ENCODE results near the gene TMEM184A.

Gene TMEM184A

GRCh38 chr7:1567896-1568510 lies 12.0 kb upstream of the TMEM184A start:
- no peak for TF ChIP-seq CTCF (IDR thresholded peaks at IDR 0.05; ENCODE audit: low read depth, low read length)
- TF ChIP-seq EZH2phosphoT487 (IDR thresholded peaks at IDR 0.05; ENCODE audit: low read depth), result no peak
- no peak overlapping the region for H3K4me3 ChIP-seq (ENCODE audit: low read length)
- H3K4me2 ChIP-seq (ENCODE audit: low read length), result no peak overlapping the region
- H3K27me3 ChIP-seq (ENCODE audit: low read depth, low read length), result no peaks in the 10 kb centered on the region
- no peak overlapping the region for H3K9ac ChIP-seq (ENCODE audit: low read length)
- no peak overlapping the region for H3K27ac ChIP-seq (ENCODE audit: low read length)
- H3K9me3 ChIP-seq (ENCODE audit: insufficient read depth, low read length), result no peaks in the 10 kb centered on the region
- H4K20me1 ChIP-seq (ENCODE audit: insufficient read depth, low read length), result no peaks in the 10 kb centered on the region
- H3K36me3 ChIP-seq (replicated peaks; ENCODE audit: low read depth, low read length), result peaks cover 4% of the 10 kb centered on the region
- peaks cover 6% of the 10 kb centered on the region; the same call in 1 of the 2 replicates for H3K4me1 ChIP-seq (ENCODE audit: low read length)
- peaks cover 24% of the 10 kb centered on the region for H3K79me2 ChIP-seq (ENCODE audit: low read length)
- no peak overlapping the region for H2AFZ ChIP-seq (ENCODE audit: low read depth, low read length)

GRCh38 chr7:1567049-1567771 lies 11.2 kb upstream of the TMEM184A start:
- H4K20me1 ChIP-seq (ENCODE audit: insufficient read depth, low read length), result no peaks in the 10 kb centered on the region
- no peak overlapping the region for H3K9ac ChIP-seq (ENCODE audit: low read length)
- peaks cover 6% of the 10 kb centered on the region; the same call in 1 of the 2 replicates for H3K4me1 ChIP-seq (ENCODE audit: low read length)
- no peak overlapping the region for H3K4me3 ChIP-seq (ENCODE audit: low read length)
- H2AFZ ChIP-seq (ENCODE audit: low read depth, low read length), result no peak overlapping the region
- H3K4me2 ChIP-seq (ENCODE audit: low read length), result no peak overlapping the region
- no peak for TF ChIP-seq CTCF (IDR thresholded peaks at IDR 0.05; ENCODE audit: low read depth, low read length)
- no peak for TF ChIP-seq EZH2phosphoT487 (IDR thresholded peaks at IDR 0.05; ENCODE audit: low read depth)
- H3K79me2 ChIP-seq (ENCODE audit: low read length), result peaks cover 24% of the 10 kb centered on the region
- peaks cover 4% of the 10 kb centered on the region for H3K36me3 ChIP-seq (replicated peaks; ENCODE audit: low read depth, low read length)
- no peaks in the 10 kb centered on the region for H3K27me3 ChIP-seq (ENCODE audit: low read depth, low read length)
- no peaks in the 10 kb centered on the region for H3K9me3 ChIP-seq (ENCODE audit: insufficient read depth, low read length)
- H3K27ac ChIP-seq (ENCODE audit: low read length), result no peak overlapping the region

GRCh38 chr7:1566687-1567048 lies 10.7 kb upstream of the TMEM184A start:
- Histone ChIP-seq H3K27ac (ENCODE audit: low read length) (no peak overlapping the region), H2AFZ (ENCODE audit: low read depth, low read length) (no peak overlapping the region), H3K4me3 (ENCODE audit: low read length) (no peak overlapping the region), H3K36me3 (replicated peaks; ENCODE audit: low read depth, low read length) (peaks cover 4% of the 10 kb centered on the region), H3K4me2 (ENCODE audit: low read length) (no peak overlapping the region), H3K4me1 (ENCODE audit: low read length) (peaks cover 6% of the 10 kb centered on the region; the same call in 1 of the 2 replicates), H3K27me3 (ENCODE audit: low read depth, low read length) (no peaks in the 10 kb centered on the region), H4K20me1 (ENCODE audit: insufficient read depth, low read length) (no peaks in the 10 kb centered on the region), H3K9ac (ENCODE audit: low read length) (no peak overlapping the region), H3K79me2 (ENCODE audit: low read length) (peaks cover 24% of the 10 kb centered on the region), H3K9me3 (ENCODE audit: insufficient read depth, low read length) (no peaks in the 10 kb centered on the region)
- TF ChIP-seq EZH2phosphoT487 (IDR thresholded peaks at IDR 0.05; ENCODE audit: low read depth) (no peak), CTCF (IDR thresholded peaks at IDR 0.05; ENCODE audit: low read depth, low read length) (no peak)

GRCh38 chr7:1564603-1565022 lies 8.6 kb upstream of the TMEM184A start:
- peaks cover 4% of the 10 kb centered on the region for H3K36me3 ChIP-seq (replicated peaks; ENCODE audit: low read depth, low read length)
- H2AFZ ChIP-seq (ENCODE audit: low read depth, low read length), result no peak overlapping the region
- H3K9me3 ChIP-seq (ENCODE audit: insufficient read depth, low read length), result no peaks in the 10 kb centered on the region
- H3K79me2 ChIP-seq (ENCODE audit: low read length), result peaks cover 15% of the 10 kb centered on the region
- H3K4me3 ChIP-seq (ENCODE audit: low read length), result no peak overlapping the region
- no peak overlapping the region for H3K9ac ChIP-seq (ENCODE audit: low read length)
- 0 out of 2 replicates have a peak, but pooled peaks cover 2% of the 10 kb centered on the region for H3K4me1 ChIP-seq (ENCODE audit: low read length)
- H4K20me1 ChIP-seq (ENCODE audit: insufficient read depth, low read length), result no peaks in the 10 kb centered on the region
- H3K27ac ChIP-seq (ENCODE audit: low read length), result no peak overlapping the region
- no peak for TF ChIP-seq EZH2phosphoT487 (IDR thresholded peaks at IDR 0.05; ENCODE audit: low read depth)
- no peak for TF ChIP-seq CTCF (IDR thresholded peaks at IDR 0.05; ENCODE audit: low read depth, low read length)
- no peak overlapping the region for H3K4me2 ChIP-seq (ENCODE audit: low read length)
- no peaks in the 10 kb centered on the region for H3K27me3 ChIP-seq (ENCODE audit: low read depth, low read length)
